ENCODE measurements around the gene ELK1.
A peak's percentile ranks its signal among the peaks of the same experiment; 100 is the strongest.

GRCh38 chrX:47643926-47644325, 6.4 kb downstream of the ELK1 start:
- TF ChIP-seq POLR2A (IDR thresholded peaks at IDR 0.05) (no peak), CTCF (IDR thresholded peaks at IDR 0.05) (peak in 2 of 6 experiments; percentile 15 to 31)
